Choroid plexus epithelial cell (primary cell): ENCODE results near the gene AFMID.
A peak's percentile ranks its signal among the peaks of the same experiment; 100 is the strongest.
"Not testable (repeated sequence)": the region's sequence is repeated elsewhere in the genome, so short reads cannot be mapped to it uniquely, and the experiment has no call there.

Experiments used
- DNase-seq: peaks from one replicate; pipeline ENCODE4 v3.0.0-alpha.2; 2010; ENCODE audit warnings: low read depth
- H3K4me3 ChIP-seq: 2 replicates; pipeline ENCODE4 v1.5.1; 2011; ENCODE audit warnings: low read depth, mild to moderate bottlenecking, control low read depth, low read length, moderate library complexity
- CTCF ChIP-seq: conservative IDR thresholded peaks from 2 replicates; pipeline ENCODE4 v1.5.1; 2011; ENCODE audit warnings: low read depth, mild to moderate bottlenecking, control low read depth, inconsistent platforms, low read length, moderate library complexity

Gene AFMID

GRCh38 chr17:78164748-78165607, 22.2 kb upstream of the AFMID start:
- no peak for DNase-seq
- no peak for TF ChIP-seq CTCF
- H3K4me3 ChIP-seq: no peak overlapping the region

GRCh38 chr17:78166416-78166815, 20.7 kb upstream of the AFMID start:
- H3K4me3 ChIP-seq: no peak overlapping the region
- TF ChIP-seq CTCF: no peak
- no peak for DNase-seq

GRCh38 chr17:78168242-78168902, 18.8 kb upstream of the AFMID start, which contains the start of gene SYNGR2:
TSS of gene SYNGR2 (plus strand) at chr17:78168581. CDS start at chr17:78168617, 36 bp downstream.
- H3K4me3 ChIP-seq: peak within 1 kb of the TSS; percentile 57
- DNase-seq: no peak
- TF ChIP-seq CTCF: no peak

- TF ChIP-seq CTCF: no peak
- no peak for DNase-seq
- peak overlapping the region; percentile 57 for H3K4me3 ChIP-seq
Measured at GRCh38 chr17:78168903-78169793, 18.0 kb upstream of the AFMID start.

GRCh38 chr17:78170692-78171590, 16.2 kb upstream of the AFMID start:
- DNase-seq: no peak
- H3K4me3 ChIP-seq: no peak overlapping the region
- no peak for TF ChIP-seq CTCF

GRCh38 chr17:78171591-78172248, 15.4 kb upstream of the AFMID start:
- not testable (repeated sequence) for H3K4me3 ChIP-seq, DNase-seq
